Prostate gland (tissue), 2 donors: ENCODE results near the gene CACNA1D.

ENCODE experiments used
- CTCF ChIP-seq, 4 experiments: fragments of 200-600 bp in 2 of 4; fragments of 450-650 bp in 2 of 4; sonication (generic) in 2 of 4; IDR thresholded peaks; 1 replicate in 3 of 4; 2 replicates in 1 of 4; pipeline ENCODE4 v1.5.1; 2016 to 2019; ENCODE audit warnings: antibody characterized with exemption in 4 of 4, mild to moderate bottlenecking in 2 of 4, moderate library complexity in 2 of 4
- POLR2A ChIP-seq: fragments of 450-650 bp; IDR thresholded peaks from one replicate; pipeline ENCODE4 v1.6.1; 2016; ENCODE audit warnings: antibody characterized with exemption, mild to moderate bottlenecking
- POLR2AphosphoS5 ChIP-seq: sonication (generic); formaldehyde crosslinking; IDR thresholded peaks from one replicate; pipeline ENCODE4 v1.6.1; 2017; ENCODE audit warnings: antibody characterized with exemption

GRCh38 chr3:53820756-53821580 lies 326.6 kb downstream of the CACNA1D start:
- TF ChIP-seq POLR2AphosphoS5 (no peak), POLR2A (no peak), CTCF (IDR thresholded peaks at IDR 0.05) (no peak)
